HEK293 (cell line): ENCODE results near the gene TULP1.

Source experiments
- KLF9 ChIP-seq: fragments of 450-650 bp; formaldehyde crosslinking; IDR thresholded peaks from 2 replicates; pipeline ENCODE4 v1.5.1; 2016; ENCODE audit warnings: missing biosample characterization, missing genetic modification characterization, low read depth
- ZNF121 ChIP-seq: fragments of 450-650 bp; formaldehyde crosslinking; IDR thresholded peaks from 2 replicates; pipeline ENCODE4 v1.5.1; 2016; ENCODE audit warnings: missing biosample characterization, missing genetic modification characterization
- TF ChIP-seq, protein P1 (sequence below): fragments of 450-650 bp; formaldehyde crosslinking; IDR thresholded peaks from 2 replicates; pipeline ENCODE4 v1.5.1; 2016; ENCODE audit warnings: missing biosample characterization, missing genetic modification characterization, borderline replicate concordance
- TF ChIP-seq, protein P2 (sequence below): fragments of 450-650 bp; formaldehyde crosslinking; IDR thresholded peaks from 2 replicates; pipeline ENCODE4 v1.5.1; 2016; ENCODE audit warnings: missing biosample characterization, missing genetic modification characterization
- TF ChIP-seq, protein P3 (sequence below): fragments of 450-650 bp; formaldehyde crosslinking; IDR thresholded peaks from 2 replicates; pipeline ENCODE4 v1.5.1; 2016; ENCODE audit warnings: missing biosample characterization, missing genetic modification characterization
- TF ChIP-seq, protein P4 (sequence below): fragments of 450-650 bp; formaldehyde crosslinking; IDR thresholded peaks from 2 replicates; pipeline ENCODE4 v1.5.1; 2016; ENCODE audit warnings: missing biosample characterization, missing genetic modification characterization

DNA sequence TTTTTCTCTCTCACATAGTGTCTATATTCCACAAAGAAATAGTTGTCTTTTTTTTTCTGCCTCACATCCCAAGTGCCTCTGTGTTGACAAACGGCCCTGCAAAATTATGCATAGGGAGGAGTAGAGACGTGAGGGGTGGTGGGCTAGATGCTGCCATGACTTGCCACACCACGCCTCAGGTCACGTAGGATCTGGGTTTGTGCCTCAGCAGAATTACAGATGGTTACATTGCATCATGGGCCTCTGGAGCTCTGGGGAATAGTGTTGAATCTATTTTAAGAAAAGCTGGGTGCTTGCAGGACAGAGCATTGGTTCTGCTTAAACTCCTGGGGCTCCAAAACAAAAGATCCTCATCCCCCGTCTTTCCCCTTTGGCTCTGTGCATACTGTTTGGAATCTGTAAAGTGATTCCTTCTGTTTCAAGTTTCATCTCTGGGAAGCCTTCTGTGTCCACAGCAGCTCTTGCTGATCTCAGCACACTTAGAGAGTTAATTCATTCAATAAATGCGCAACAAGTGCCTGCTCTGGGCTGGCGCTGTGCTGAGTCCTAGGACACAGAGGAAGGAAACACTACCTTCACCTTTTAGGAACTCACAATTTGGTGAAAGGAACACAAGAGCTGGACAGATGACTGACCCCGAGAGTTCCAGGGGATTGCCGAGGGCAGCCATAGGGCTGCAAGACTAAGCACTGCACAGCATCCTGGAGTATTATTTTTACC is 58.1 kb downstream of the TULP1 start:
- TF ChIP-seq, protein P1, sequence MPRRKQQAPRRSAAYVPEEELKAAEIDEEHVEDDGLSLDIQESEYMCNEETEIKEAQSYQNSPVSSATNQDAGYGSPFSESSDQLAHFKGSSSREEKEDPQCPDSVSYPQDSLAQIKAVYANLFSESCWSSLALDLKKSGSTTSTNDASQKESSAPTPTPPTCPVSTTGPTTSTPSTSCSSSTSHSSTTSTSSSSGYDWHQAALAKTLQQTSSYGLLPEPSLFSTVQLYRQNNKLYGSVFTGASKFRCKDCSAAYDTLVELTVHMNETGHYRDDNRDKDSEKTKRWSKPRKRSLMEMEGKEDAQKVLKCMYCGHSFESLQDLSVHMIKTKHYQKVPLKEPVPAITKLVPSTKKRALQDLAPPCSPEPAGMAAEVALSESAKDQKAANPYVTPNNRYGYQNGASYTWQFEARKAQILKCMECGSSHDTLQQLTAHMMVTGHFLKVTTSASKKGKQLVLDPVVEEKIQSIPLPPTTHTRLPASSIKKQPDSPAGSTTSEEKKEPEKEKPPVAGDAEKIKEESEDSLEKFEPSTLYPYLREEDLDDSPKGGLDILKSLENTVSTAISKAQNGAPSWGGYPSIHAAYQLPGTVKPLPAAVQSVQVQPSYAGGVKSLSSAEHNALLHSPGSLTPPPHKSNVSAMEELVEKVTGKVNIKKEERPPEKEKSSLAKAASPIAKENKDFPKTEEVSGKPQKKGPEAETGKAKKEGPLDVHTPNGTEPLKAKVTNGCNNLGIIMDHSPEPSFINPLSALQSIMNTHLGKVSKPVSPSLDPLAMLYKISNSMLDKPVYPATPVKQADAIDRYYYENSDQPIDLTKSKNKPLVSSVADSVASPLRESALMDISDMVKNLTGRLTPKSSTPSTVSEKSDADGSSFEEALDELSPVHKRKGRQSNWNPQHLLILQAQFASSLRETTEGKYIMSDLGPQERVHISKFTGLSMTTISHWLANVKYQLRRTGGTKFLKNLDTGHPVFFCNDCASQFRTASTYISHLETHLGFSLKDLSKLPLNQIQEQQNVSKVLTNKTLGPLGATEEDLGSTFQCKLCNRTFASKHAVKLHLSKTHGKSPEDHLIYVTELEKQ (tag by site-specific recombination), result no peak
- TF ChIP-seq, protein P2, sequence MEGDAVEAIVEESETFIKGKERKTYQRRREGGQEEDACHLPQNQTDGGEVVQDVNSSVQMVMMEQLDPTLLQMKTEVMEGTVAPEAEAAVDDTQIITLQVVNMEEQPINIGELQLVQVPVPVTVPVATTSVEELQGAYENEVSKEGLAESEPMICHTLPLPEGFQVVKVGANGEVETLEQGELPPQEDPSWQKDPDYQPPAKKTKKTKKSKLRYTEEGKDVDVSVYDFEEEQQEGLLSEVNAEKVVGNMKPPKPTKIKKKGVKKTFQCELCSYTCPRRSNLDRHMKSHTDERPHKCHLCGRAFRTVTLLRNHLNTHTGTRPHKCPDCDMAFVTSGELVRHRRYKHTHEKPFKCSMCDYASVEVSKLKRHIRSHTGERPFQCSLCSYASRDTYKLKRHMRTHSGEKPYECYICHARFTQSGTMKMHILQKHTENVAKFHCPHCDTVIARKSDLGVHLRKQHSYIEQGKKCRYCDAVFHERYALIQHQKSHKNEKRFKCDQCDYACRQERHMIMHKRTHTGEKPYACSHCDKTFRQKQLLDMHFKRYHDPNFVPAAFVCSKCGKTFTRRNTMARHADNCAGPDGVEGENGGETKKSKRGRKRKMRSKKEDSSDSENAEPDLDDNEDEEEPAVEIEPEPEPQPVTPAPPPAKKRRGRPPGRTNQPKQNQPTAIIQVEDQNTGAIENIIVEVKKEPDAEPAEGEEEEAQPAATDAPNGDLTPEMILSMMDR (tag by site-specific recombination), result no peak
- TF ChIP-seq, protein P3, sequence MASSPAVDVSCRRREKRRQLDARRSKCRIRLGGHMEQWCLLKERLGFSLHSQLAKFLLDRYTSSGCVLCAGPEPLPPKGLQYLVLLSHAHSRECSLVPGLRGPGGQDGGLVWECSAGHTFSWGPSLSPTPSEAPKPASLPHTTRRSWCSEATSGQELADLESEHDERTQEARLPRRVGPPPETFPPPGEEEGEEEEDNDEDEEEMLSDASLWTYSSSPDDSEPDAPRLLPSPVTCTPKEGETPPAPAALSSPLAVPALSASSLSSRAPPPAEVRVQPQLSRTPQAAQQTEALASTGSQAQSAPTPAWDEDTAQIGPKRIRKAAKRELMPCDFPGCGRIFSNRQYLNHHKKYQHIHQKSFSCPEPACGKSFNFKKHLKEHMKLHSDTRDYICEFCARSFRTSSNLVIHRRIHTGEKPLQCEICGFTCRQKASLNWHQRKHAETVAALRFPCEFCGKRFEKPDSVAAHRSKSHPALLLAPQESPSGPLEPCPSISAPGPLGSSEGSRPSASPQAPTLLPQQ (tag by site-specific recombination), result no peak
- TF ChIP-seq ZNF121 (tag by site-specific recombination) (no peak), KLF9 (no peak)
- TF ChIP-seq, protein P4, sequence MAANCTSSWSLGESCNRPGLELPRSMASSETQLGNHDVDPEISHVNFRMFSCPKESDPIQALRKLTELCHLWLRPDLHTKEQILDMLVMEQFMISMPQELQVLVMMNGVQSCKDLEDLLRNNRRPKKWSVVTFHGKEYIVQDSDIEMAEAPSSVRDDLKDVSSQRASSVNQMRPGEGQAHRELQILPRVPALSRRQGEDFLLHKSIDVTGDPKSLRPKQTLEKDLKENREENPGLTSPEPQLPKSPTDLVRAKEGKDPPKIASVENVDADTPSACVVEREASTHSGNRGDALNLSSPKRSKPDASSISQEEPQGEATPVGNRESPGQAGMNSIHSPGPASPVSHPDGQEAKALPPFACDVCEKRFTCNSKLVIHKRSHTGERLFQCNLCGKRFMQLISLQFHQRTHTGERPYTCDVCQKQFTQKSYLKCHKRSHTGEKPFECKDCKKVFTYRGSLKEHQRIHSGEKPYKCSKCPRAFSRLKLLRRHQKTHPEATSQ, result no peak
